ENCODE measurements around the gene RABGAP1L. TPM values are rescaled to one million over a fixed set of nuclear protein-coding genes. Genes with fewer than 3 reads are reported as not detected.

Gene RABGAP1L
- total RNA-seq, 1 experiment from 2014 or later = 29.3 TPM

DNA sequence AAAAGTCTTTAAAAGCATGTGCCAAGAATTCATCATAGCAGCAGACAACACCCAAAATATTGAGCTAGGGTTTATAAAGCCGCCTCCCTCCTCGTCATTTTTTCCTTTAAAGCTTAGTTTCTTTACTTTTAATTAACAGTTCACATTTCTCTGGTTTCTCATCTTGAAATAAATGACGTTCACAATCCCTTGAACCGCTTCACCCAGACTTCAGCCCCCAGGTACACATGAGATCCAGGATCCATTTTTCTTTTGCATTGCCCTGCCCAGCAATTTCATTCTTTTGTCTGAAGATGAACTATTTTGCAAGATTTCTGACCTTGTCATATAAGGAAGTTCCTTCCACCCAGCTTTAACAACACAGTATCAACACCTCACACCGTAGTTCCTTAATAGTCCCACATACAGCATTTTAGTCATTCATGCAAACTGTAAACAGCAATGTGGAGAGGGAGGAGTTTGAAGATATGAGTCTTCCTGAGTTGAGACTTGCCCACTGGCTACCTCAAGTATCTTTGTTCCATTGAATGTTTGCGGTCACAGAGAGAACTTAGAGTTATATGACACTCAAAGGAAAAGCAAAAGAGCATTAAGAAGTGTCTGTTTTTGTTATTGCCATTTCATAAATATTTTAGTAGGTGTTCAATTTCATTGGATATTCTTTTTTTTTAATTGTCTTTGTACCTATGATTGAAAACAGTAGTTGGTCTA, 805.1 kb downstream of the RABGAP1L start:
- Histone ChIP-seq H3K27me3 (ENCODE audit: insufficient read depth, low read length) (no peaks in the 10 kb centered on the region), H3K27ac (ENCODE audit: low read depth, low read length) (no peak overlapping the region), H3K79me2 (ENCODE audit: insufficient read depth, low read length) (no peaks in the 10 kb centered on the region), H3K9me2 (ENCODE audit: insufficient read depth) (no peaks in the 10 kb centered on the region), H3K9me3 (ENCODE audit: control insufficient read depth in 1 of 2, insufficient read depth in 1 of 2, low read depth in 1 of 2, low read length in 2 of 2) (no peaks in the 10 kb centered on the region), H3K4me2 (ENCODE audit: low read length) (no peak overlapping the region), H3K36me3 (ENCODE audit: control insufficient read depth in 1 of 2, insufficient read depth in 2 of 2, low read length in 2 of 2) (no peaks in the 10 kb centered on the region), H3K4me1 (ENCODE audit: control insufficient read depth in 1 of 2, insufficient read depth in 2 of 2, low read length in 2 of 2) (peaks cover 0 to 2% of the 10 kb centered on the region in 2 experiments; a peak in 1 of 4 replicates), H2AFZ (ENCODE audit: low read depth, low read length, poor library complexity, severe bottlenecking) (no peak overlapping the region), H3K4me3 (replicated peaks in 1 of 2; ENCODE audit: low read depth in 1 of 2, low read length in 2 of 2) (no peak overlapping the region), H4K20me1 (ENCODE audit: insufficient read depth) (no peaks in the 10 kb centered on the region), H3K9ac (ENCODE audit: low read length) (no peak overlapping the region)
- ChIA-PET CTCF (no interaction called here), RAD21 (ENCODE audit: low non-redundant PET in 1 of 2, low total read pairs in 2 of 2, uncharacterized antibody in 2 of 2, unreplicated experiment in 2 of 2) (no interaction called here), POLR2A (no interaction called here)
- TF ChIP-seq POLR2AphosphoS5 (IDR thresholded peaks at IDR 0.05; ENCODE audit: low read depth, low read length) = no peak
- no peak for TF ChIP-seq FOSL1 (IDR thresholded peaks at IDR 0.05; ENCODE audit: low read depth)
- TF ChIP-seq ZFX (IDR thresholded peaks at IDR 0.05) = no peak
- no peak for TF ChIP-seq ELF1 (IDR thresholded peaks at IDR 0.05; ENCODE audit: borderline replicate concordance, low read depth)
- no peak for TF ChIP-seq YY1 (IDR thresholded peaks at IDR 0.05; ENCODE audit: extremely low read depth, insufficient replicate concordance, low read depth, low read length)
- TF ChIP-seq SRF (IDR thresholded peaks at IDR 0.05; ENCODE audit: low read depth) = no peak
- no peak for TF ChIP-seq TCF7L2 (IDR thresholded peaks at IDR 0.05; ENCODE audit: borderline replicate concordance, extremely low read depth, insufficient read depth, insufficient read length)
- no peak for TF ChIP-seq CBX3 (IDR thresholded peaks at IDR 0.05; ENCODE audit: low read depth)
- no peak for TF ChIP-seq SP1 (IDR thresholded peaks at IDR 0.05; ENCODE audit: low read depth)
- no peak for TF ChIP-seq CTCF (IDR thresholded peaks at IDR 0.05 in 2 of 3, conservative IDR thresholded peaks at IDR 0.05 in 1 of 3; ENCODE audit: borderline replicate concordance in 1 of 3, insufficient read depth in 1 of 3, low read depth in 2 of 3, low read length in 2 of 3)
- TF ChIP-seq, protein P1, sequence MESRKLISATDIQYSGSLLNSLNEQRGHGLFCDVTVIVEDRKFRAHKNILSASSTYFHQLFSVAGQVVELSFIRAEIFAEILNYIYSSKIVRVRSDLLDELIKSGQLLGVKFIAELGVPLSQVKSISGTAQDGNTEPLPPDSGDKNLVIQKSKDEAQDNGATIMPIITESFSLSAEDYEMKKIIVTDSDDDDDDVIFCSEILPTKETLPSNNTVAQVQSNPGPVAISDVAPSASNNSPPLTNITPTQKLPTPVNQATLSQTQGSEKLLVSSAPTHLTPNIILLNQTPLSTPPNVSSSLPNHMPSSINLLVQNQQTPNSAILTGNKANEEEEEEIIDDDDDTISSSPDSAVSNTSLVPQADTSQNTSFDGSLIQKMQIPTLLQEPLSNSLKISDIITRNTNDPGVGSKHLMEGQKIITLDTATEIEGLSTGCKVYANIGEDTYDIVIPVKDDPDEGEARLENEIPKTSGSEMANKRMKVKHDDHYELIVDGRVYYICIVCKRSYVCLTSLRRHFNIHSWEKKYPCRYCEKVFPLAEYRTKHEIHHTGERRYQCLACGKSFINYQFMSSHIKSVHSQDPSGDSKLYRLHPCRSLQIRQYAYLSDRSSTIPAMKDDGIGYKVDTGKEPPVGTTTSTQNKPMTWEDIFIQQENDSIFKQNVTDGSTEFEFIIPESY (IDR thresholded peaks at IDR 0.05; ENCODE audit: extremely low read depth, insufficient replicate concordance, low read length) = no peak
- no peak for TF ChIP-seq JUND (IDR thresholded peaks at IDR 0.05)
- no peak for TF ChIP-seq CEBPB (IDR thresholded peaks at IDR 0.05; ENCODE audit: low read depth)
- TF ChIP-seq, protein P2, sequence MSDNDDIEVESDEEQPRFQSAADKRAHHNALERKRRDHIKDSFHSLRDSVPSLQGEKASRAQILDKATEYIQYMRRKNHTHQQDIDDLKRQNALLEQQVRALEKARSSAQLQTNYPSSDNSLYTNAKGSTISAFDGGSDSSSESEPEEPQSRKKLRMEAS (IDR thresholded peaks at IDR 0.05) = no peak
- TF ChIP-seq SIN3A (IDR thresholded peaks at IDR 0.05; ENCODE audit: low read depth) = no peak
- intact Hi-C loops (cut with micrococcal nuclease) = no loop called here
- ATAC-seq (no peak), DNase-seq (ENCODE audit: low read depth, low spot score) (no peak)
- BruUV-seq (replicated peaks) = no TSS peak

All from HCT116 (cell line).